DOHH2 (cell line): Measurements from ENCODE around the gene KCNQ1OT1.

Experiments used
- H3F3A ChIP-seq: fragments of 200-600 bp; sonication (generic), shearing (Covaris generic); 2 replicates; pipeline ENCODE4 v1.6.0; 2016; ENCODE audit warnings: antibody characterized with exemption, mild to moderate bottlenecking; ENCODE audit not compliant: control insufficient read depth, insufficient read depth
- H3K27ac ChIP-seq: fragments of 200-600 bp; sonication (generic); 2 replicates; pipeline ENCODE4 v1.5.1; 2014; ENCODE audit warnings: low read depth, mild to moderate bottlenecking, low read length, moderate library complexity
- H3K27me3 ChIP-seq: fragments of 200-600 bp; sonication (generic); 2 replicates; pipeline ENCODE4 v1.6.1; 2014; ENCODE audit warnings: mild to moderate bottlenecking, low read length, mixed read lengths; ENCODE audit not compliant: control insufficient read depth
- H3K36me3 ChIP-seq: fragments of 200-600 bp; sonication (generic); 2 replicates; pipeline ENCODE4 v1.6.1; 2014; ENCODE audit warnings: mild to moderate bottlenecking, low read length, moderate library complexity, mixed read lengths; ENCODE audit not compliant: control insufficient read depth
- H3K4me1 ChIP-seq: fragments of 200-600 bp; sonication (generic); 2 replicates; pipeline ENCODE4 v1.6.1; 2014; ENCODE audit warnings: mild to moderate bottlenecking, low read length, mixed read lengths; ENCODE audit not compliant: control insufficient read depth
- H3K4me2 ChIP-seq: fragments of 200-600 bp; sonication (generic); 2 replicates; pipeline ENCODE4 v1.6.0; 2014; ENCODE audit warnings: mild to moderate bottlenecking, low read length, moderate library complexity
- H3K4me3 ChIP-seq: fragments of 200-600 bp; sonication (generic); 2 replicates; pipeline ENCODE4 v1.5.1; 2014; ENCODE audit warnings: mild to moderate bottlenecking, low read length, mixed read lengths
- H3K79me2 ChIP-seq: fragments of 200-600 bp; sonication (generic); 2 replicates; pipeline ENCODE4 v1.6.1; 2014; ENCODE audit warnings: mild to moderate bottlenecking, low read length, mixed read lengths; ENCODE audit not compliant: control insufficient read depth
- H3K9me2 ChIP-seq: fragments of 200-600 bp; sonication (generic); replicated peaks from 2 replicates; pipeline ENCODE4 v1.6.1; 2014; ENCODE audit warnings: mild to moderate bottlenecking, low read length, mixed read lengths; ENCODE audit not compliant: control insufficient read depth
- H3K9me3 ChIP-seq: fragments of 200-600 bp; sonication (generic); 2 replicates; pipeline ENCODE4 v1.6.1; 2014; ENCODE audit warnings: antibody characterized with exemption, low read length, mixed read lengths; ENCODE audit not compliant: control insufficient read depth, insufficient read depth
- H4K20me1 ChIP-seq: fragments of 200-600 bp; sonication (generic); 2 replicates; pipeline ENCODE4 v1.6.0; 2014; ENCODE audit warnings: low read depth, mild to moderate bottlenecking, antibody characterized with exemption, low read length, moderate library complexity; ENCODE audit not compliant: control insufficient read depth, insufficient read depth
- EZH2phosphoT487 ChIP-seq: fragments of 200-600 bp; sonication (generic); IDR thresholded peaks from 2 replicates; pipeline ENCODE4 v1.6.1; 2017; ENCODE audit warnings: borderline replicate concordance, mild to moderate bottlenecking, antibody characterized with exemption, low read length, moderate library complexity, mixed read lengths
- TF ChIP-seq, protein P1 (sequence below): fragments of 200-600 bp; sonication (generic); IDR thresholded peaks from one replicate; pipeline ENCODE4 v1.5.1; 2014; ENCODE audit warnings: antibody characterized with exemption, mild to moderate bottlenecking, low read depth, low read length; ENCODE audit not compliant: poor library complexity, severe bottlenecking

Gene KCNQ1OT1

DNA sequence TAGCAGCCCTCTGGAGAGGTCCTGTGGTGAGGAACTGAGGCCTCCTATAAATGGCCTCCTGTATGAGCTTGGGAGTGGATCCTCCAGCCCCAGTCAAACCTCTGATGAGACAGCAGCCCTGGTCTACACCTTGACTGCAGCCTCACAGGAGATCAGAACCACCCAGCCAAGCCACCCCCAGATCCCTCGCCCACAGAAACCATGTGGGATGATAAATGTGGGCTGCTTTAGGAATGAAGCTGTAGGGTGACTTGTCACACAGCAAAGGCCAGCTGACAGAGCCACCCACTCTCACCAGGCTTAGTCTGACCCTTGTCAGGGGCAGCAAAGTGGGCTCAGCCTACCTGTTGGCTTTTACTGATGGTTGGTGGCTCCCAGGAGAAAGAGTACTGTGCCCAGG, 6.5 kb upstream of the KCNQ1OT1 start:
- TF ChIP-seq, protein P1, sequence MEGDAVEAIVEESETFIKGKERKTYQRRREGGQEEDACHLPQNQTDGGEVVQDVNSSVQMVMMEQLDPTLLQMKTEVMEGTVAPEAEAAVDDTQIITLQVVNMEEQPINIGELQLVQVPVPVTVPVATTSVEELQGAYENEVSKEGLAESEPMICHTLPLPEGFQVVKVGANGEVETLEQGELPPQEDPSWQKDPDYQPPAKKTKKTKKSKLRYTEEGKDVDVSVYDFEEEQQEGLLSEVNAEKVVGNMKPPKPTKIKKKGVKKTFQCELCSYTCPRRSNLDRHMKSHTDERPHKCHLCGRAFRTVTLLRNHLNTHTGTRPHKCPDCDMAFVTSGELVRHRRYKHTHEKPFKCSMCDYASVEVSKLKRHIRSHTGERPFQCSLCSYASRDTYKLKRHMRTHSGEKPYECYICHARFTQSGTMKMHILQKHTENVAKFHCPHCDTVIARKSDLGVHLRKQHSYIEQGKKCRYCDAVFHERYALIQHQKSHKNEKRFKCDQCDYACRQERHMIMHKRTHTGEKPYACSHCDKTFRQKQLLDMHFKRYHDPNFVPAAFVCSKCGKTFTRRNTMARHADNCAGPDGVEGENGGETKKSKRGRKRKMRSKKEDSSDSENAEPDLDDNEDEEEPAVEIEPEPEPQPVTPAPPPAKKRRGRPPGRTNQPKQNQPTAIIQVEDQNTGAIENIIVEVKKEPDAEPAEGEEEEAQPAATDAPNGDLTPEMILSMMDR: no peak
- no peak for TF ChIP-seq EZH2phosphoT487
- Histone ChIP-seq H3K9me3 (no peaks in the 10 kb centered on the region), H3K79me2 (no peaks in the 10 kb centered on the region), H3F3A (no peaks in the 10 kb centered on the region), H3K9me2 (no peaks in the 10 kb centered on the region), H3K4me2 (no peak overlapping the region), H3K4me1 (peaks cover 27% of the 10 kb centered on the region), H3K27ac (no peak overlapping the region), H3K27me3 (no peaks in the 10 kb centered on the region), H3K4me3 (no peak overlapping the region), H4K20me1 (no peaks in the 10 kb centered on the region), H3K36me3 (no peaks in the 10 kb centered on the region)

DNA sequence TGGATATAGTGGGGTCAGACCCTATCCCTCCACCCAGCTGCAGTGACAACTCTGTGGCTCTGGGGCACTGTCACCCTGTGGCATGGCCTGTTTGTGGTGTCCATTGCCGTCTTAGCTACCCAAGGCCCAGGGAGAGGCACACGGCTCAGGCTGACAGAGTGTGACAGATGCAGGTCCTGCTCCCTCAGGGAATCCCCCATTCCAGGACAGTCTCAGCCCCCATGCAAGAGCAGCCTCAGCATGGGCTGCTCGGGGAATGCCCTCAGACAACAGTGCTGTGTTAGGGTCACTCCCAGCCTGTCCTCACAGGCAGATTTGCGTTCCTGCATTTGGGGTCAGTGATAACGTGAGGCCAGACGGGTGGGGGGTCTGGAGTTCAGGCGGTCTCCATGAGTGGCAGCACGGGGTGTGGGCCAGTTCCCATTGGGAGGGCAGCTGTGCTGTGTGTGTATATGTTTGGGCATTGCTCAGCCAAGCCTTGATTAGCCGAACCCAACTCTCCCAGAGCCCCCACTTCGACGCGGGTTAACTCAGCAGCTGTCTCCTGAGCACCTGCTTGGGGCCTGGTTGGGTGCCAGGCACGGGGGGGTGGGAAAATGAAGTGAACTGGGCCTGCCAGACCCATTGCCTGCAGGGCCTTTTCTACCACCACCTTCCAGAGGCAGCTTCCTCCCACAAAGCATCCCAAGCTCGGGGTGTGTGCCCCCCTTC, 5.3 kb upstream of the KCNQ1OT1 start:
- H3K27me3 ChIP-seq: no peaks in the 10 kb centered on the region

DNA sequence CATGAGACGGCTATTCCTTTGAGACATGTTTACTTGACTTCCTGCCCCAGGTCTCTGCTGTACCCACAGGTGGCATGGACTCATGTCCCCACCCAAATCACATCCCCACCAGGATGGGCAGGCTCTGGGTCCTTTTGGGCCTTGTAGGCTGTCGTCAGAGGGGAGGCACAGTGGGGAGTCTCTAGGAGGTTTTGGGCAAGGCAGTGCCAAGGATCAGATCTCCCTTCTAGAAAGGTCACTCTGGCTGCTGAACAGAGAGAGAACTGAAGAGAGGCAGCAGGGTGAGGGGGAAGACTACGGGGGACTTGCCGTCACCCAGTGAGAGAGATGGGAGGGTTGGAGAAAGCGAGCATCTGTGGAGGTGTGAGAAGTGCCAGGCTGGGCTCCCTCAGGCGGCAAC, 4.6 kb upstream of the KCNQ1OT1 start:
- no peak overlapping the region for H3K4me2 ChIP-seq
- H3K27me3 ChIP-seq: no peaks in the 10 kb centered on the region
- no peaks in the 10 kb centered on the region for H3F3A ChIP-seq
- peaks cover 3% of the 10 kb centered on the region for H3K79me2 ChIP-seq
- H3K27ac ChIP-seq: no peak overlapping the region
- H3K9me2 ChIP-seq: no peaks in the 10 kb centered on the region
- no peaks in the 10 kb centered on the region for H4K20me1 ChIP-seq
- peaks cover 36% of the 10 kb centered on the region for H3K4me1 ChIP-seq
- no peak for TF ChIP-seq EZH2phosphoT487
- TF ChIP-seq, protein P1: no peak
- no peaks in the 10 kb centered on the region for H3K36me3 ChIP-seq
- H3K4me3 ChIP-seq: no peak overlapping the region
- no peaks in the 10 kb centered on the region for H3K9me3 ChIP-seq

More for the DNA sequence above, 5.3 kb upstream of the KCNQ1OT1 start:
- TF ChIP-seq, protein P1: no peak
- H3K4me2 ChIP-seq: no peak overlapping the region
- H3K9me3 ChIP-seq: no peaks in the 10 kb centered on the region
- no peaks in the 10 kb centered on the region for H3K9me2 ChIP-seq
- H3K36me3 ChIP-seq: no peaks in the 10 kb centered on the region
- no peaks in the 10 kb centered on the region for H4K20me1 ChIP-seq
- no peaks in the 10 kb centered on the region for H3K79me2 ChIP-seq
- no peaks in the 10 kb centered on the region for H3F3A ChIP-seq
- H3K4me1 ChIP-seq: peaks cover 36% of the 10 kb centered on the region
- H3K27ac ChIP-seq: no peak overlapping the region
- H3K4me3 ChIP-seq: no peak overlapping the region
